Lower lobe of right lung (tissue), 2 donors: ENCODE measurements around the gene RASGEF1B. TPM values are rescaled to one million over a fixed set of nuclear protein-coding genes. Genes with fewer than 3 reads are reported as not detected.
A peak's percentile ranks its signal among the peaks of the same experiment; 100 is the strongest.

ENCODE experiments used
- ATAC-seq, 2 donors: fragments of 200-7000 bp; cut with Tn5 transposase; one replicate each; pipeline ENCODE4 v1.9.1; 2020 to 2022; ENCODE audit warnings: mild to moderate bottlenecking in 2 of 2, moderate library complexity in 2 of 2
- DNase-seq: peaks from one replicate; pipeline ENCODE4 v3.0.0-alpha.2; 2020
- H3K27ac ChIP-seq: fragments of 200-600 bp; one replicate; pipeline ENCODE4 v1.8.0; 2022
- H3K27me3 ChIP-seq: fragments of 200-600 bp; one replicate; pipeline ENCODE4 v1.8.0; 2022; ENCODE audit warnings: low read depth
- H3K36me3 ChIP-seq: fragments of 200-600 bp; one replicate; pipeline ENCODE4 v1.8.0; 2022; ENCODE audit warnings: mild to moderate bottlenecking
- H3K4me1 ChIP-seq: fragments of 200-600 bp; one replicate; pipeline ENCODE4 v1.8.0; 2022
- H3K4me3 ChIP-seq: fragments of 200-600 bp; one replicate; pipeline ENCODE4 v1.8.0; 2022; ENCODE audit warnings: mild to moderate bottlenecking
- H3K9me3 ChIP-seq: fragments of 200-600 bp; one replicate; pipeline ENCODE4 v1.8.0; 2022
- intact Hi-C: fragments of 100-400 bp; cut with DNase I; formaldehyde crosslinking; loops from one replicate; pipeline ENCODE4 v1.11.0; 2022
- total RNA-seq: library from RNA; stranded (reverse); fragmentation: NEBNext Ultra II Directional; extraction: Animal tissue kit (Norgen Biotek cat#: 25700); gene quantifications from one replicate; pipeline ENCODE4 v1.2.1, GENCODE V29; 2021
- TF ChIP-seq, protein P1 (sequence below): fragments of 200-600 bp; IDR thresholded peaks from one replicate; pipeline ENCODE4 v1.8.0; 2022; ENCODE audit warnings: antibody characterized with exemption, mild to moderate bottlenecking
- donor health status: DM: no; HTN: yes; CAD: no; lungs with severe emphysema.

Gene RASGEF1B
- total RNA-seq, 1 donor from 2014 or later: 63.0 TPM

DNA sequence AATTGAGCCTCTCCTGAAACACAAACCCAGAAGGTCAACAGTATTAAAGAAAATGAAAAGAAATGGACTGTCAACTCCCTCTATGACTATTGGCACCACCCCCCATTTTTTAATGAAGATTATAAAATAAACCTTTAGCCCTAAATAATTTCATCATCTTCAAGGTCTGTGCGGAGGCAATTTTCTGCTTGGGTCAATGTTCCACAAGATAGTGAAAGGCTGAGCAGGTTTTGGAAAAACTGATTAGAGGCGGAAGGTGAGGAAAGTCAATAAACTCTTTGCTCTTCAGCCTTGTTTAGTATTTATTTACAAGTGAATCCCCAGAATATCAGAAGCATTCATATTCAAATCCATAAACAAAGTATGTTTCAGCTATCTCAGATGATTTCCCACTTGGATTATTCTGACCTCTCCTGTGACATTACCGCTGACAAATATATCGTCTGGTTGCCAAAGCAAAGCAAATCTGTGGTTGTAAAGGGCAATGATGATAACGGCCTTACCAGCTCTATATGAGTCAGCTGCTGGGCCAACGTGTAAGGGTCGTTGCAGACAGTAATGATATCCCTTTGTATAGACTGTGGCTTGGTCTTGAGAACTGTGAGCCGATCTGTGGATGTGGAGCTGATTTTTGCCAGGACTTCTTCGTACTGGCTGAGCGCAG is 24.0 kb downstream of the RASGEF1B start:
- no peak overlapping the region for H3K4me3 ChIP-seq
- ATAC-seq (peak in 1 of 2 donors; percentile 17), DNase-seq (no peak)
- H3K4me1 ChIP-seq: no peaks in the 10 kb centered on the region
- intact Hi-C loops: no loop called here
- no peak overlapping the region for H3K27ac ChIP-seq
- TF ChIP-seq, protein P1, sequence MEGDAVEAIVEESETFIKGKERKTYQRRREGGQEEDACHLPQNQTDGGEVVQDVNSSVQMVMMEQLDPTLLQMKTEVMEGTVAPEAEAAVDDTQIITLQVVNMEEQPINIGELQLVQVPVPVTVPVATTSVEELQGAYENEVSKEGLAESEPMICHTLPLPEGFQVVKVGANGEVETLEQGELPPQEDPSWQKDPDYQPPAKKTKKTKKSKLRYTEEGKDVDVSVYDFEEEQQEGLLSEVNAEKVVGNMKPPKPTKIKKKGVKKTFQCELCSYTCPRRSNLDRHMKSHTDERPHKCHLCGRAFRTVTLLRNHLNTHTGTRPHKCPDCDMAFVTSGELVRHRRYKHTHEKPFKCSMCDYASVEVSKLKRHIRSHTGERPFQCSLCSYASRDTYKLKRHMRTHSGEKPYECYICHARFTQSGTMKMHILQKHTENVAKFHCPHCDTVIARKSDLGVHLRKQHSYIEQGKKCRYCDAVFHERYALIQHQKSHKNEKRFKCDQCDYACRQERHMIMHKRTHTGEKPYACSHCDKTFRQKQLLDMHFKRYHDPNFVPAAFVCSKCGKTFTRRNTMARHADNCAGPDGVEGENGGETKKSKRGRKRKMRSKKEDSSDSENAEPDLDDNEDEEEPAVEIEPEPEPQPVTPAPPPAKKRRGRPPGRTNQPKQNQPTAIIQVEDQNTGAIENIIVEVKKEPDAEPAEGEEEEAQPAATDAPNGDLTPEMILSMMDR: no peak
- peaks cover 98% of the 10 kb centered on the region for H3K36me3 ChIP-seq
- H3K27me3 ChIP-seq: no peaks in the 10 kb centered on the region
- H3K9me3 ChIP-seq: no peaks in the 10 kb centered on the region

DNA sequence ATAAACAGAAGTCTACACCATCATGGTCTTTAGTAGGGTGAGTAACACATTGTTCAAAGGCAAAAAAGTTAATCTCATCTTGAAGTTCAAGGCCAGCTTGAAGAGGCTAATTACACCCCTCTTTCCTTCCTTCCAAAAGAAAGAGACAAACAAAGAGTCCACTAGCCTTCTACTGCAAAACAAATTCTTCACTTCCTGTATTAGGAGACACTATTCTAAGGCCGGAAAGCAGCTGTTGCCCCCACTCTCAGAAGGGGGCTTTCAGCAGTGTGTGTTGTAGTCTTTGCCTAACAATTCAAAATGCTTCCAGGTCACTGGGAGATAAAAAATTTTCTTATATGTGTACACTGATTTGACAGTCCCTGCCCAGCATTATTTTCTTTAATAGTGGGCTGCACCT is 25.1 kb downstream of the RASGEF1B start:
- intact Hi-C loops: no loop called here
- H3K27me3 ChIP-seq: no peaks in the 10 kb centered on the region
- no peaks in the 10 kb centered on the region for H3K4me1 ChIP-seq
- TF ChIP-seq, protein P1: no peak
- no peak overlapping the region for H3K4me3 ChIP-seq
- peaks cover 98% of the 10 kb centered on the region for H3K36me3 ChIP-seq
- ATAC-seq (no peak), DNase-seq (no peak)
- H3K27ac ChIP-seq: no peak overlapping the region
- no peaks in the 10 kb centered on the region for H3K9me3 ChIP-seq

DNA sequence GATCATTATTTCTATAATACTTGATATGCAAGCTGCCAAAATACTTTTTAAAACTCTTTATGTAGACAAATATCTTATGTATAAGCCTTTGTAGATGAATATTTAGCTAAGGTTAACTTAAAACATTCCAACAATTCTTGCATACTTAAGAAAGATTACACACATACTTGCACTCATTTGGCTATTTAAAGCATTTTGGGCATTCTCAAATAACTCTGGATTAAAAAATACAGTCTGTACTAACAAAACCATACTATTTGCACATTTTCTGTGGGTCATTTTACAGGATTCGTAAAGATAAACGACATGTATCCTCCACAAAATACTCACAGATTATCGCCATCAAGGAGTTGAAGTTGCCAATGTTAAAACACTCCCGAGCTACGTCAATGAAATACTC is 26.5 kb downstream of the RASGEF1B start:
- TF ChIP-seq, protein P1: no peak
- DNase-seq (no peak), ATAC-seq (no peak)
- Histone ChIP-seq H3K36me3 (peaks cover 98% of the 10 kb centered on the region), H3K4me3 (no peak overlapping the region), H3K27ac (no peak overlapping the region), H3K9me3 (no peaks in the 10 kb centered on the region), H3K4me1 (no peaks in the 10 kb centered on the region), H3K27me3 (no peaks in the 10 kb centered on the region)
- intact Hi-C loops: no loop called here

DNA sequence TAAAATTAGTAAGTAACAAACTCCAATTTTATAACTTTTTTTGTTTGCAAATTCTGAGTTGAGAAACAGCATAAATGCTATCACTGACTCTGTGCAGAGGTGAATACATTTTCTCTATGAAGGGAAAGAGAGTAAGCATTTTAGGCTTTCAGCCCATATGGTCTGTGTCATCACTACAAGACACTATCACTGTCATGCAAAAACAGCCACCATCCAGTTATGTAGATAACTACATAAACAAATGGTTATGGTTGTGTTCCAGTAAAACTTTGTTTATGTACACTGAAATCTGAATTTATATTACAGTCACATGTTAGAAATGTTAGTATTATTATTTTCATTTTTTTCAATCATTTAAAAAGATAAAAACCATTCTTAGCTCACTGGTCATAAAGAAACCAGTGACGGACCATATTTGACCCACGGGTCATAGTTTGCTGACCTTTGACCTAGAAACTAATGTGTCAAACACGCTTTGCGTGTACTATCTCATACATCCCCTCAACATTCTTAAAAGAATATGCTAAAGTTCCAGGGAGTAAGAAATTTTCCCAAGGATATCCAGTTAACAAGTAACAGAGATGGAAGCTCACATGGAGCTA is 29.1 kb downstream of the RASGEF1B start:
- Histone ChIP-seq H3K4me3 (no peak overlapping the region), H3K27me3 (no peaks in the 10 kb centered on the region), H3K27ac (no peak overlapping the region), H3K4me1 (no peaks in the 10 kb centered on the region), H3K9me3 (no peaks in the 10 kb centered on the region), H3K36me3 (peaks cover 99% of the 10 kb centered on the region)
- no peak for ATAC-seq
- intact Hi-C loops: no loop called here
- DNase-seq: no peak
- TF ChIP-seq, protein P1: no peak

DNA sequence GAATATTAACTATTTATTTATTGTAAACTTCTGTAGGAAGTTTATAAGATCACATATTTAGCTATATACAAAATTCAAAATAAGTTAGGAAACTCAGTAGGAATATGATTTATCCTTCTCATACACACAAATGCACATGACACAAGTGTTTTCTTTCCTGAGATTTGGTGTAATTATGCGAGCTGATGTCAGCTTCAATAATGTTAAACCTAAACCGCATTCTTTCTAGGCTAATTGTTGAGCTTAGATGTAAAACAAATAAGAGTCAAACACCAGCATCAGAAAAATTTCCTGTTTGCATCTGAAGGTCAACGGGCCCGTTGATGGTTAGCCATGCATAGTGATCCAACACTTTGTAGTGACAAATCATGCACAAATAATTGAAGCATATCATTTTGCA is 30.8 kb downstream of the RASGEF1B start:
- ATAC-seq (no peak), DNase-seq (no peak)
- intact Hi-C loops: no loop called here
- H3K9me3 ChIP-seq: no peaks in the 10 kb centered on the region
- TF ChIP-seq, protein P1: no peak
- H3K36me3 ChIP-seq: peaks cover 99% of the 10 kb centered on the region
- no peak overlapping the region for H3K4me3 ChIP-seq
- H3K4me1 ChIP-seq: no peaks in the 10 kb centered on the region
- H3K27me3 ChIP-seq: no peaks in the 10 kb centered on the region
- no peak overlapping the region for H3K27ac ChIP-seq
